Subcutaneous abdominal adipose tissue (tissue), 5 donors: ENCODE measurements around the gene FBXO45.
"Not testable (repeated sequence)": the region's sequence is repeated elsewhere in the genome, so short reads cannot be mapped to it uniquely, and the experiment has no call there.

ENCODE experiments used
- H3K27ac ChIP-seq: one replicate; pipeline ENCODE4 v1.7.0; 2013; ENCODE audit warnings: low read depth, mild to moderate bottlenecking, inconsistent platforms, low read length, moderate library complexity
- H3K27me3 ChIP-seq, 5 donors: one replicate each; pipeline ENCODE4 v1.7.0; 2013; ENCODE audit warnings: low read length in 5 of 5, inconsistent platforms in 1 of 5; ENCODE audit not compliant: control insufficient read depth in 5 of 5, insufficient read depth in 4 of 5
- H3K36me3 ChIP-seq, 5 donors: one replicate each; pipeline ENCODE4 v1.7.0; 2013; ENCODE audit warnings: low read length in 5 of 5; ENCODE audit not compliant: control insufficient read depth in 5 of 5, insufficient read depth in 5 of 5
- H3K4me1 ChIP-seq, 5 donors: one replicate each; pipeline ENCODE4 v1.7.0; 2013; ENCODE audit warnings: low read length in 5 of 5, mild to moderate bottlenecking in 3 of 5, moderate library complexity in 1 of 5; ENCODE audit not compliant: control insufficient read depth in 5 of 5, insufficient read depth in 5 of 5
- H3K4me3 ChIP-seq, 5 donors: one replicate each; pipeline ENCODE4 v1.7.0; 2013; ENCODE audit warnings: low read length in 5 of 5, low read depth in 1 of 5
- H3K9ac ChIP-seq, 5 donors: one replicate each; pipeline ENCODE4 v1.7.0; 2013; ENCODE audit warnings: low read length in 5 of 5, mild to moderate bottlenecking in 4 of 5, moderate library complexity in 3 of 5
- H3K9me3 ChIP-seq, 5 donors: one replicate each; pipeline ENCODE4 v1.7.0; 2013; ENCODE audit warnings: low read length in 5 of 5; ENCODE audit not compliant: control insufficient read depth in 5 of 5
- donor health status: healthy.
- donor health status: healthy.
- donor health status: healthy.
- donor health status: healthy.
- donor health status: healthy.

The FBXO45 gene

GRCh38 chr3:196590279-196590678 lies 21.8 kb downstream of the FBXO45 start:
- Histone ChIP-seq H3K9ac (no peak overlapping the region), H3K27me3 (peaks cover 0 to 2% (median 0%) of the 10 kb centered on the region in 5 donors), H3K36me3 (peaks cover 3 to 10% (median 5%) of the 10 kb centered on the region in 5 donors)

GRCh38 chr3:196596355-196596754 lies 27.9 kb downstream of the FBXO45 start:
- Histone ChIP-seq H3K9me3 (no peaks in the 10 kb centered on the region), H3K4me3 (no peak overlapping the region), H3K27me3 (peaks cover 0 to 11% (median 6%) of the 10 kb centered on the region in 5 donors), H3K9ac (no peak overlapping the region), H3K4me1 (peaks cover 0 to 5% (median 0%) of the 10 kb centered on the region in 5 donors), H3K27ac (no peak overlapping the region), H3K36me3 (no peaks in the 10 kb centered on the region)

More at GRCh38 chr3:196590279-196590678, 21.8 kb downstream of the FBXO45 start:
- Histone ChIP-seq H3K9me3 (no peaks in the 10 kb centered on the region), H3K27ac (no peak overlapping the region), H3K4me1 (no peaks in the 10 kb centered on the region), H3K4me3 (no peak overlapping the region)

DNA sequence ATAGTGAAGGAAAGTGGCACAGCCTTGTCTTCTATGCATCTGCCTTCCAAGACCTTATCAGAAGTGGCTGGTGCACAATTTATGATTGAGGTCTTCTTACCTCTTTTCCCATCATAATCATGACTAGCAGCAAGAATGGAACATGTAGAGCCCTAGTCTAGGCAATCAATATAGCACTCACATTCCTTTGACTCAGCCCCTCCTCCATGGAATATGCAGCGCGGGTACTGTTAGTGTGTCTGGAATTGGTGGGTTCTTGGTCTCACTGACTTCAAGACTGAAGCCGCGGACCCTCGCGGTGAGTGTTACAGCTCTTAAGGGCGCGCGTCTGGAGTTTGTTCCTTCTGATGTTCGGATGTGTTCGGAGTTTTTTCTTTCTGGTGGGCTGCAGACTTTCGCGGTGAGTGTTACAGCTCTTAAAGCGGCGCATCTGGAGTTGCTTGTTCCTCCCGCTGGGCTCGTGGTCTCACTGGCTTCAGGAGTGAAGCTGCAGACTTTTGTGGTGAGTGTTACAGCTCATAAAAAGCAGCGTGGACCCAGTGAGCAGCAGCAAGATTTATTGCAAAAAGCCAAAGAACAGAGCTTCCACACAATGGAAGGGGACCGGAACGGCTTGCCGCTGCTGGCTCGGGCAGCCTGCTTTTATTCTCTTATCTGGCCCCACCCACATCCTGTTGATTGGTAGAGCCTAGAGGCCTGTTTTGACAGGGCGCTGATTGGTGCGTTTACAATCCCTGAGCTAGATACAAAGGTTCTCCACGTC lies 29.7 kb downstream of the FBXO45 start:
- Histone ChIP-seq H3K4me3 (peak overlapping the region in 4 of 5 donors; percentile 14 to 65 (median 28)), H3K27me3 (peaks cover 0 to 11% (median 6%) of the 10 kb centered on the region in 5 donors)
- not testable (repeated sequence) for H3K4me1 ChIP-seq, H3K9ac ChIP-seq, H3K9me3 ChIP-seq, H3K27ac ChIP-seq, H3K36me3 ChIP-seq

DNA sequence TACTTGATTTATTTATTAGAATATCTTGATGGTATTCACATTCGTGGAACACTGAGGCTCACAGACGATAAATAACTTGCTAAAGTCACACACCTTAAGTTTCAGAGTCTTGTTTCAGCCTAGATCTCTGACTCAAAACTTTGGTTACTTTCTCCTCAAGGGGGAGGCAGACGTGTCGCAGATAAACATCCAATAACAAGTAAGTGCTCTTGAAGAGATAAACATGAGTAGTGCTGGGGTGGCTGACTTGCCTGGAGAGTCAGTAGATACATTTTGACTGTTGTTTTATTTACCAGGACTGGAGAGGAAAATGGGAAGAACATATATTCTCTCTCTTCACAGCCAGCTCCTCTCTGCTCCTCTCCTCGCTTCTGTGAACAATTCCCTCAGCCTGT lies 31.3 kb downstream of the FBXO45 start:
- H3K36me3 ChIP-seq, result no peaks in the 10 kb centered on the region
- H3K4me1 ChIP-seq, result peaks cover 0 to 5% (median 0%) of the 10 kb centered on the region in 5 donors
- no peak overlapping the region for H3K4me3 ChIP-seq
- H3K27me3 ChIP-seq, result peaks cover 0 to 8% (median 6%) of the 10 kb centered on the region in 5 donors
- no peak overlapping the region for H3K27ac ChIP-seq
- no peak overlapping the region for H3K9ac ChIP-seq
- no peaks in the 10 kb centered on the region for H3K9me3 ChIP-seq

GRCh38 chr3:196600359-196600758 lies 31.9 kb downstream of the FBXO45 start:
- Histone ChIP-seq H3K9ac (no peak overlapping the region), H3K4me3 (no peak overlapping the region), H3K27me3 (peaks cover 0 to 8% (median 6%) of the 10 kb centered on the region in 5 donors), H3K4me1 (peaks cover 0 to 5% (median 0%) of the 10 kb centered on the region in 5 donors), H3K9me3 (no peaks in the 10 kb centered on the region), H3K27ac (no peak overlapping the region), H3K36me3 (no peaks in the 10 kb centered on the region)

GRCh38 chr3:196602673-196603072 lies 34.2 kb downstream of the FBXO45 start:
- H3K27me3 ChIP-seq, result peaks cover 0 to 4% (median 0%) of the 10 kb centered on the region in 5 donors
- H3K9me3 ChIP-seq, result no peaks in the 10 kb centered on the region
- H3K4me3 ChIP-seq, result no peak overlapping the region
- H3K9ac ChIP-seq, result no peak overlapping the region
- no peaks in the 10 kb centered on the region for H3K36me3 ChIP-seq
- H3K4me1 ChIP-seq, result peaks cover 0 to 5% (median 0%) of the 10 kb centered on the region in 5 donors
- H3K27ac ChIP-seq, result no peak overlapping the region

DNA sequence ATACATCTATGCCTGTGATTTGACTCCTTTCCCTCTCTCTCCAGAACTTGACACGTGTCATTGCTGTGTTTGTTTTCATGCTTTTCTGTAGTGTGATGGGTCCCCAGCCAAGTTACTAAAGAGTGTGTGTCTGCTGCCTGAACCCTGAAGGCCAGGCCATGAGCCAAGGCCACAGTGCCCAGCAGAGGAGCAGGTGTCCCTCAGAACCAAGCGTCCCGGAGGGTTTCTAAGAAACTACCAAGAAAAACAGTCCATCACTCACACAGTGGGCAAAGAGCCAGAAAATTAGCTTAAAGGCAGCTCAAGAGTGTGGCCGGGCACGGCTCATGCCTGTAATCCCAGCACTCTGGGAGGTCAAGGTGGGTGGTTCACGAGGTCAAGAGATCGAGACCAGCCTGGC lies 35.2 kb downstream of the FBXO45 start:
- Histone ChIP-seq H3K27me3 (no peaks in the 10 kb centered on the region), H3K9ac (no peak overlapping the region), H3K4me3 (no peak overlapping the region), H3K27ac (no peak overlapping the region), H3K9me3 (no peaks in the 10 kb centered on the region), H3K4me1 (peaks cover 0 to 2% (median 0%) of the 10 kb centered on the region in 5 donors), H3K36me3 (no peaks in the 10 kb centered on the region)

DNA sequence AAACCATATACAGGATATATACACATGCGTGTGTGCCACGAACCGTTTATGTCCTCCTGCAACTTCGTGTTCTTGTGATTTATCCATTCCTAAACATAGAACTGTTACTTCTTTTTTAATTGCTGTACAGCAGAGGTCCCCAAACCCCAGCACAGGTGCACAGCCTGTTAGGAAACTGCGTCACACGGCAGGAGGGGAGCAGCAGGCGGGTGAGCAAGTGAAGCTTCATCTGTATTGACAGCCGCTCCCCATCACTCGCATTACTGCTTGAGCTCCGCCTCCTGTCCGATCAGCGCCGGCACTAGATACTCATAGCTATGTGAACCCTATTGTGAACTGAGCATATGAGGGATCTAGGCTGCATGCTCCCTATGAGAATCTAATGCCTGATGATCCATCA lies 36.1 kb downstream of the FBXO45 start:
- Histone ChIP-seq H3K27ac (no peak overlapping the region), H3K9me3 (no peaks in the 10 kb centered on the region), H3K4me1 (peaks cover 0 to 3% (median 2%) of the 10 kb centered on the region in 5 donors), H3K9ac (no peak overlapping the region), H3K27me3 (no peaks in the 10 kb centered on the region), H3K4me3 (no peak overlapping the region), H3K36me3 (no peaks in the 10 kb centered on the region)

- H3K9me3 ChIP-seq, result no peaks in the 10 kb centered on the region
- H3K9ac ChIP-seq, result no peak overlapping the region
- H3K36me3 ChIP-seq, result no peaks in the 10 kb centered on the region
- H3K27ac ChIP-seq, result no peak overlapping the region
- H3K4me1 ChIP-seq, result peaks cover 0 to 32% (median 10%) of the 10 kb centered on the region in 5 donors
- no peak overlapping the region for H3K4me3 ChIP-seq
- H3K27me3 ChIP-seq, result no peaks in the 10 kb centered on the region
Measured at GRCh38 chr3:196608693-196609092, 40.2 kb downstream of the FBXO45 start.

GRCh38 chr3:196609343-196609775 lies 40.9 kb downstream of the FBXO45 start:
- Histone ChIP-seq H3K4me1 (peaks cover 0 to 32% (median 10%) of the 10 kb centered on the region in 5 donors), H3K27ac (no peak overlapping the region), H3K36me3 (no peaks in the 10 kb centered on the region), H3K4me3 (peak overlapping the region in 1 of 5 donors; percentile 34), H3K27me3 (no peaks in the 10 kb centered on the region), H3K9ac (no peak overlapping the region), H3K9me3 (no peaks in the 10 kb centered on the region)
